Measurements from ENCODE around the gene KCNK7.
A peak's percentile ranks its signal among the peaks of the same experiment; 100 is the strongest.

KCNK7 gene

GRCh38 chr11:65610404-65610803, 14.8 kb upstream of the KCNK7 start:
- DNase-seq: no peak

- no peak for DNase-seq
Measured at GRCh38 chr11:65609665-65610064, 14.1 kb upstream of the KCNK7 start.

GRCh38 chr11:65609229-65609628, 13.6 kb upstream of the KCNK7 start:
- no peak for DNase-seq

GRCh38 chr11:65607614-65608426, 12.2 kb upstream of the KCNK7 start:
- DNase-seq: no peak

GRCh38 chr11:65606876-65607613, 11.4 kb upstream of the KCNK7 start:
- DNase-seq: peak in 1 of 2 experiments; percentile 23

GRCh38 chr11:65604258-65604657, 8.7 kb upstream of the KCNK7 start:
- no peak for DNase-seq

GRCh38 chr11:65599955-65600246, 4.3 kb upstream of the KCNK7 start:
- no peak for DNase-seq

GRCh38 chr11:65599216-65599954, 3.8 kb upstream of the KCNK7 start:
- no peak for DNase-seq

- DNase-seq: no peak
Measured at GRCh38 chr11:65598258-65598699, 2.7 kb upstream of the KCNK7 start.

GRCh38 chr11:65596520-65596919, 920 bp upstream of the KCNK7 start:
- DNase-seq: no peak

GRCh38 chr11:65595131-65595530, 469 bp downstream of the KCNK7 start:
- no peak for DNase-seq

GRCh38 chr11:65593518-65594414, 1.8 kb downstream of the KCNK7 start:
- DNase-seq: peak; percentile 48 to 58

GRCh38 chr11:65592858-65593517, 2.6 kb downstream of the KCNK7 start:
- no peak for DNase-seq

- DNase-seq: no peak
Measured at GRCh38 chr11:65591939-65592857, 3.4 kb downstream of the KCNK7 start.

GRCh38 chr11:65590240-65590738, 5.3 kb downstream of the KCNK7 start:
- no peak for DNase-seq

GRCh38 chr11:65589444-65590239, 6.0 kb downstream of the KCNK7 start:
- peak in 1 of 2 experiments; percentile 33 for DNase-seq

GRCh38 chr11:65588199-65589054, 7.2 kb downstream of the KCNK7 start:
- peak; percentile 79 to 87 for DNase-seq

GRCh38 chr11:65586676-65587075, 8.9 kb downstream of the KCNK7 start:
- DNase-seq: no peak

- DNase-seq: no peak
Measured at GRCh38 chr11:65586247-65586630, 9.4 kb downstream of the KCNK7 start.

All from activated CD4-positive, alpha-beta T cell treated with anti-CD3 and anti-CD28 coated beads, Interleukin-2, amount 50 U/mL, for 48 hours (primary cell).